Measurements from ENCODE around the gene TARS3.
A peak's percentile ranks its signal among the peaks of the same experiment; 100 is the strongest.

Gene TARS3

DNA sequence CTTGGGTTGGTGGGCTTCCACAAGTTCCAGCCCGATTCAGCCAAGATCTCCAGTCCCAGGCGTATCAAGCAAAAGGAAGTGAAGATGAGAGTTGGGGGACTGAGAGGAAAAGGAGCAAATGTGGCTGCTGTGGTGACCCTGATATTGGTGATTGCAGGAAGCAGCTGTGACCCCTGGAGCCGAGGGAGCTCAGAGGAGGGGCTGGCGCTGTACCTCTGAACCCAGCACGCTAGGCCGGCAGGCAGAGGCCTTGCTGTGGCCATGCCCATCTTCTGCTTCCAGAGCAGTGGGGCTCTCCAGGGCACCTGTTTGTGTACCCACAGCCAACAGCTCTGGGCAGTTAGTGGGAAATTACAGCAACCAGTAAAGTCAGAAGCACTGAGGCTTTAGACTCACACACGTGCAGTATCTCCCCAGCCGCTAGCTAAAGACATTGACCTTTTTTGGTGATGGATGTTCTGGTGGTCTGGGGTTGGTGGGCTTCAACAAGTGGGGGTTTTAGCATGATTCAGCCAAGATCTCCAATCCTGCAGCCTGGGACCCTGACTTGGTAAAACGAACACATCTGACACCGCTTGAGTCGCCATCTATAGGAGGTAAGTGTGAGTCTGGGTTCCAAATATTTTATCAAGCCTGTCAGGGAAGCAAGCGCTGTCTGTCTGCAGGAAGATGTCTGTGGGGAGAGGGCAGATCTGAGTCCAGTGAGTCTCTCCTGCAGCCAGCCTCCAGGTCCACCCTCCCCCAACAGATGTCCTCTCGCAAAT, 105.2 kb downstream of the TARS3 start:
- Histone ChIP-seq H3K4ac (ENCODE audit: low read depth, low read length) (no peak overlapping the region), H3K23ac (ENCODE audit: low read length) (no peak overlapping the region), H3K9ac (ENCODE audit: low read length) (no peak overlapping the region), H3K27me3 (ENCODE audit: insufficient read depth, low read length, poor library complexity) (no peaks in the 10 kb centered on the region), H3K79me2 (ENCODE audit: control insufficient read depth, insufficient read depth, low read length) (no peaks in the 10 kb centered on the region), H2BK120ac (ENCODE audit: low read depth, low read length) (no peak overlapping the region), H3K27ac (ENCODE audit: low read depth, low read length) (no peak overlapping the region), H3K36me3 (ENCODE audit: control insufficient read depth, insufficient read depth, low read length) (no peaks in the 10 kb centered on the region), H3K56ac (ENCODE audit: low read length) (no peak overlapping the region), H3K4me1 (ENCODE audit: control insufficient read depth, low read depth, low read length) (peaks cover 2% of the 10 kb centered on the region), H4K8ac (ENCODE audit: low read depth, low read length) (no peak overlapping the region), H3K4me2 (ENCODE audit: low read length) (no peak overlapping the region), H3K79me1 (ENCODE audit: low read length) (no peaks in the 10 kb centered on the region), H2BK15ac (replicated peaks; ENCODE audit: low read depth) (no peak overlapping the region), H2AK5ac (ENCODE audit: low read length) (no peak overlapping the region), H2BK5ac (ENCODE audit: low read length) (no peak overlapping the region), H3K4me3 (ENCODE audit: low read length) (no peak overlapping the region), H4K5ac (ENCODE audit: low read length) (no peak overlapping the region), H3K18ac (ENCODE audit: low read length) (no peak overlapping the region)
- WGBS (ENCODE audit: extremely low coverage, insufficient coverage, low lambda C conversion rate) = no CpG with 5 or more reads among the region's 13 CpGs
- peak; percentile 11 for DNase-seq

DNA sequence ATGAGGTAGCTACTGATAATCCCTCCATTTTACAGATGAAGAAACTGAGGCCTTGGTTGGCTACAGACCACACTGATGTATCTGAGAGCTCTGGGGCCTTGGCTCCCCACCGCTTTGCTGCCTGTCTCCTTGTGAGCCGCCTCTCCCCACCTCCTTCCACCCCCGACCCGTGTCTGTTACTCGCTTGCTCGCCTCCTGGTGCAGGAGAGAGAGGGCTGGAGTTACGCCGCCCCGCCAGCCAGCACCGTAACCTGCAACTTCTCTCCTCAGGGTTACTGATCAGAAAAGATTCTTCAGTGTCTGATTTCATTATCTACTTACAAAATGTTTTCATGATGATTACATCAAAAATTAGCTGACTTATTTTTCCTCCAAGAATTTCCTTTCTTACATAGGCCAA, 106.2 kb downstream of the TARS3 start:
- Histone ChIP-seq H3K27me3 (ENCODE audit: insufficient read depth, low read length, poor library complexity) (no peaks in the 10 kb centered on the region), H3K4me2 (ENCODE audit: low read length) (no peak overlapping the region), H3K56ac (ENCODE audit: low read length) (no peak overlapping the region), H4K8ac (ENCODE audit: low read depth, low read length) (no peak overlapping the region), H3K4me3 (ENCODE audit: low read length) (no peak overlapping the region), H3K27ac (ENCODE audit: low read depth, low read length) (no peak overlapping the region), H2BK120ac (ENCODE audit: low read depth, low read length) (no peak overlapping the region), H2BK15ac (replicated peaks; ENCODE audit: low read depth) (no peak overlapping the region), H2AK5ac (ENCODE audit: low read length) (no peak overlapping the region), H3K79me1 (ENCODE audit: low read length) (no peaks in the 10 kb centered on the region), H3K9ac (ENCODE audit: low read length) (no peak overlapping the region), H2BK5ac (ENCODE audit: low read length) (no peak overlapping the region), H3K4ac (ENCODE audit: low read depth, low read length) (no peak overlapping the region), H4K5ac (ENCODE audit: low read length) (no peak overlapping the region), H3K79me2 (ENCODE audit: control insufficient read depth, insufficient read depth, low read length) (no peaks in the 10 kb centered on the region), H3K23ac (ENCODE audit: low read length) (no peak overlapping the region), H3K18ac (ENCODE audit: low read length) (no peak overlapping the region), H3K4me1 (ENCODE audit: control insufficient read depth, low read depth, low read length) (peaks cover 2% of the 10 kb centered on the region), H3K36me3 (ENCODE audit: control insufficient read depth, insufficient read depth, low read length) (no peaks in the 10 kb centered on the region)
- DNase-seq = no peak
- no CpG with 5 or more reads among the region's 10 CpGs for WGBS (ENCODE audit: extremely low coverage, insufficient coverage, low lambda C conversion rate)

DNA sequence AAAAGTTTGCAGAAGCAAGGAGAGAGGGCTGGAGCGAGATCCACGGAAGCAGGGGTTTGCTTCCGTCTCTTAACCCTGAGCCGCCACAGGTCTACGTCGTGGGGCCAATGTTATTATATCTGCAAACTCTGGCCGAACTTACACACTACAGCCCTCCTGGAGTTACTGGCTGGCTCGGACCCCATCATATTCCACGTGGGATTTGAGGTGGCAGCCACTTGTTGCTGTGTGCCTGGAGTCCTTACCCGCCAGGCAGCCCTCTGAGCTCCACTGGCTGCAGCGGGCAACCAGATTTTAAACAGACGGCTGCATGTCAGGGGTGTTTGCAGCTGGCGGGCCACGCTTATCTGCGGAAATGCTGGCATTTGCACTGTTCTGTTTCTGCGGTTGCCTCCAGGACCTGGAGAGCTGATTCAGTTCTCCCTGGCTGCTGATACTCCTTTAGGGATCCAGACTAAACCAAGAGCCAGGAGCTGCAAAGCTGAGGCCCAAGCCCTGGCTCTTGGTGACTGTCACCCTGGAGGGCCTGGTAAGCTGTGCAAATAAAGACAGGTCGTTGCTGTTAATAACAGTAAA, 106.8 kb downstream of the TARS3 start:
- DNase-seq = no peak
- no peaks in the 10 kb centered on the region for H3K79me1 ChIP-seq (ENCODE audit: low read length)

DNA sequence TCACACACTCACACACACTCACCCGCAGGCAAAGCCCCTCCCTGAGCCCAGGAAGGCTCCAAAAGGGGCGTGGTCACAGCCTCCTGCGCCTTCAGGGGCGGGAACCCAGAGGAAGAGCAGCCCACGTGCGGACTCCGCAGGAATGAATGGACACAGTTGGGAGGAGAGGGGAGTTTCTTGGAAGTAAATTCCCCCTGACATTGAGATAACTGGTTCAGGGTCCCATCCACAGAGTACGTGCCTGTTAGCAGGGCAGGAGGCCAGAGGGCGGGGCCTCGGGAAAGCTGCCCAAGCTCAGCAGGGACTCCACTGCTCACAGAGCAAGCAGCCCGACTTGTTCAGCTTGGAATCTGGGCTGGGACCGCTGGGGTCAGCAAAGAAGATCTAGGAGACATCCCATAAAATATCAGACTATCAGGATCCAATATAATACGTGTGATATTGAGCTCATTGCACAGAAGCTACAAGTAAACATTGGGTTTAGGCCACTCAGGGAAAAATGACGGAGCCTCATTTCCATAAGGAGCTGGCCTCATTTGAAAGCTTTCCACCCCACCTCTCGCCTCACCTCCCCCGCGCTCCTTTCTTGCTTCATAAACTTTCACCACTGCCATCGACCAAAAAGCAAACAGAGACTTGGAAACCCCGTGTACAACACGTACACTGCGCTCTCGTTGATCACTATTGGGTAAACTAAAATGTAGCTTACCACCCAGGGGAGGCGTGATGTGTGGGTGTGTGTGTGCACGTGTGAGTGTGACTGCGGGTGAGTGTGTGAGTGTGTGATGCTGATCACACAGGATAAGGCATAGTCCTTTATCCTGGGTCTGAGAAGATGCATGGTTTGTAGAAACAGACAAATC, 108.1 kb downstream of the TARS3 start:
- Histone ChIP-seq H4K8ac (ENCODE audit: low read depth, low read length) (no peak overlapping the region), H3K18ac (ENCODE audit: low read length) (no peak overlapping the region), H3K36me3 (ENCODE audit: control insufficient read depth, insufficient read depth, low read length) (no peaks in the 10 kb centered on the region), H2BK15ac (replicated peaks; ENCODE audit: low read depth) (no peak overlapping the region), H3K23ac (ENCODE audit: low read length) (no peak overlapping the region), H3K4me2 (ENCODE audit: low read length) (peak overlapping the region; percentile 49), H3K4me1 (ENCODE audit: control insufficient read depth, low read depth, low read length) (peaks cover 2% of the 10 kb centered on the region), H2BK120ac (ENCODE audit: low read depth, low read length) (no peak overlapping the region), H2AK5ac (ENCODE audit: low read length) (no peak overlapping the region), H3K79me2 (ENCODE audit: control insufficient read depth, insufficient read depth, low read length) (no peaks in the 10 kb centered on the region), H4K5ac (ENCODE audit: low read length) (no peak overlapping the region), H3K27me3 (ENCODE audit: insufficient read depth, low read length, poor library complexity) (no peaks in the 10 kb centered on the region), H3K79me1 (ENCODE audit: low read length) (no peaks in the 10 kb centered on the region), H3K4me3 (ENCODE audit: low read length) (no peak overlapping the region), H3K27ac (ENCODE audit: low read depth, low read length) (no peak overlapping the region), H3K9ac (ENCODE audit: low read length) (peak overlapping the region; percentile 30), H2BK5ac (ENCODE audit: low read length) (no peak overlapping the region), H3K56ac (ENCODE audit: low read length) (peak overlapping the region; percentile 27), H3K4ac (ENCODE audit: low read depth, low read length) (no peak overlapping the region)
- DNase-seq = peak; percentile 90
- whole genome bisulfite sequencing (ENCODE audit: extremely low coverage, insufficient coverage, low lambda C conversion rate) = no CpG with 5 or more reads among the region's 25 CpGs

More for the DNA sequence above, 106.8 kb downstream of the TARS3 start:
- H2BK5ac ChIP-seq (ENCODE audit: low read length) = no peak overlapping the region
- H2BK120ac ChIP-seq (ENCODE audit: low read depth, low read length) = no peak overlapping the region
- no peak overlapping the region for H3K56ac ChIP-seq (ENCODE audit: low read length)
- no peak overlapping the region for H3K18ac ChIP-seq (ENCODE audit: low read length)
- H3K4ac ChIP-seq (ENCODE audit: low read depth, low read length) = no peak overlapping the region
- no CpG with 5 or more reads among the region's 17 CpGs for WGBS (ENCODE audit: extremely low coverage, insufficient coverage, low lambda C conversion rate)
- H3K36me3 ChIP-seq (ENCODE audit: control insufficient read depth, insufficient read depth, low read length) = no peaks in the 10 kb centered on the region
- no peak overlapping the region for H4K8ac ChIP-seq (ENCODE audit: low read depth, low read length)
- no peak overlapping the region for H4K5ac ChIP-seq (ENCODE audit: low read length)
- no peak overlapping the region for H2AK5ac ChIP-seq (ENCODE audit: low read length)
- H3K4me1 ChIP-seq (ENCODE audit: control insufficient read depth, low read depth, low read length) = peaks cover 2% of the 10 kb centered on the region
- no peak overlapping the region for H3K4me3 ChIP-seq (ENCODE audit: low read length)
- H3K27ac ChIP-seq (ENCODE audit: low read depth, low read length) = no peak overlapping the region
- no peak overlapping the region for H3K9ac ChIP-seq (ENCODE audit: low read length)
- no peak overlapping the region for H3K23ac ChIP-seq (ENCODE audit: low read length)
- no peak overlapping the region for H2BK15ac ChIP-seq (replicated peaks; ENCODE audit: low read depth)
- H3K79me2 ChIP-seq (ENCODE audit: control insufficient read depth, insufficient read depth, low read length) = no peaks in the 10 kb centered on the region
- H3K4me2 ChIP-seq (ENCODE audit: low read length) = no peak overlapping the region
- H3K27me3 ChIP-seq (ENCODE audit: insufficient read depth, low read length, poor library complexity) = no peaks in the 10 kb centered on the region

DNA sequence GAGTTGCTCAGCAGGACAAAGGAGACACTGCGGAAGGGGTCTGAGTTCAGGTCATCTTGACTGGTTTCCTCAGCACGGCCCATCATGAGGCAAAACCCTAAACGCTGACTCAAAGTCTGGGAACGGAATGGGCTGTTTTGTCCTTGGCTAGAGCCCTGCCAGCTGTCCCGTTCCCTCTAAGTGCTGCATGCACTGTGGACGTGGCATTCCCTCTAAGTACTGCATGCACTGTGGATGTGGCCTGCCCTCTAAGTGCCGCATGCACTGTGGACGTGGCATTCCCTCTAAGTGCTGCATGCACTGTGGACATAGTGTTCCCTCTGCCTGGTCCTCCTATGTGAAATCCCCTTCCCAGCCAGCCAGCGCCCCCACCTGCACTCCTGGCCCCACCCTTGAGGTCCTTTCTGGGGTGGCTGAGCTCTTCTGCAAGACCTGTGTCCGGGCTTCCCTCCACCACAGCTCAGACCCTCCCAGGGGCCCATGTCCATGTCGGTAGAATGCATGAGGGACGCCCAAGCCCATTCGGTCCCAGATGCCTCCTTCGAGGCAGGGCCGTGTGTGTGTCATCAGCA, 108.8 kb downstream of the TARS3 start:
- no peak overlapping the region for H3K4me3 ChIP-seq (ENCODE audit: low read length)

More for the DNA sequence above, 108.8 kb downstream of the TARS3 start:
- no peaks in the 10 kb centered on the region for H3K79me2 ChIP-seq (ENCODE audit: control insufficient read depth, insufficient read depth, low read length)
- H3K4me2 ChIP-seq (ENCODE audit: low read length) = no peak overlapping the region
- H3K23ac ChIP-seq (ENCODE audit: low read length) = no peak overlapping the region
- H2BK15ac ChIP-seq (replicated peaks; ENCODE audit: low read depth) = no peak overlapping the region
- H3K18ac ChIP-seq (ENCODE audit: low read length) = no peak overlapping the region
- no peak overlapping the region for H4K5ac ChIP-seq (ENCODE audit: low read length)
- peak overlapping the region; percentile 8 for H3K9ac ChIP-seq (ENCODE audit: low read length)
- H2AK5ac ChIP-seq (ENCODE audit: low read length) = no peak overlapping the region
- no peaks in the 10 kb centered on the region for H3K27me3 ChIP-seq (ENCODE audit: insufficient read depth, low read length, poor library complexity)
- no peak overlapping the region for H3K4ac ChIP-seq (ENCODE audit: low read depth, low read length)
- DNase-seq = peak; percentile 5
- H3K36me3 ChIP-seq (ENCODE audit: control insufficient read depth, insufficient read depth, low read length) = no peaks in the 10 kb centered on the region
- H3K56ac ChIP-seq (ENCODE audit: low read length) = peak overlapping the region; percentile 27
- no peaks in the 10 kb centered on the region for H3K79me1 ChIP-seq (ENCODE audit: low read length)
- no peak overlapping the region for H2BK5ac ChIP-seq (ENCODE audit: low read length)
- H2BK120ac ChIP-seq (ENCODE audit: low read depth, low read length) = no peak overlapping the region
- H3K4me1 ChIP-seq (ENCODE audit: control insufficient read depth, low read depth, low read length) = peaks cover 2% of the 10 kb centered on the region
- WGBS (ENCODE audit: extremely low coverage, insufficient coverage, low lambda C conversion rate) = no CpG with 5 or more reads among the region's 15 CpGs
- H4K8ac ChIP-seq (ENCODE audit: low read depth, low read length) = no peak overlapping the region
- H3K27ac ChIP-seq (ENCODE audit: low read depth, low read length) = no peak overlapping the region
